ENCODE results near the gene NMNAT1.

GRCh38 chr1:9907441-9907840, 35.8 kb upstream of the NMNAT1 start:
- TF ChIP-seq CTCF (IDR thresholded peaks at IDR 0.05; ENCODE audit: low read depth, low read length, poor library complexity, severe bottlenecking) (no peak), EZH2phosphoT487 (IDR thresholded peaks at IDR 0.05; ENCODE audit: borderline replicate concordance, low read length) (no peak)
